SK-MEL-5 (cell line): ENCODE measurements around the gene SURF6. TPM values are rescaled to one million over a fixed set of nuclear protein-coding genes. Genes with fewer than 3 reads are reported as not detected.
"Not testable (repeated sequence)": the region's sequence is repeated elsewhere in the genome, so short reads cannot be mapped to it uniquely, and the experiment has no call there.

Experiments used
- DNase-seq: peaks from one replicate; pipeline ENCODE4 v3.0.0-alpha.2; 2016; ENCODE audit warnings: low read depth, low spot score
- in situ Hi-C: cut with HindIII; loops from 2 replicates; pipeline ENCODE4 v1.10.0; 2016; ENCODE audit warnings: low sequenced_read_pairs, high pct_unique_total_duplicates, low pct_unique_long_range_greater_than_20kb
- total RNA-seq: library from RNA; depleted of rRNA; stranded (reverse); fragments of >200 nt; shearing (Covaris generic); gene quantifications from 2 replicates; pipeline ENCODE4 v1.2.3, GENCODE V29; 2014

Gene SURF6
- total RNA-seq, 1 experiment from 2014 or later, result 32.3 TPM

DNA sequence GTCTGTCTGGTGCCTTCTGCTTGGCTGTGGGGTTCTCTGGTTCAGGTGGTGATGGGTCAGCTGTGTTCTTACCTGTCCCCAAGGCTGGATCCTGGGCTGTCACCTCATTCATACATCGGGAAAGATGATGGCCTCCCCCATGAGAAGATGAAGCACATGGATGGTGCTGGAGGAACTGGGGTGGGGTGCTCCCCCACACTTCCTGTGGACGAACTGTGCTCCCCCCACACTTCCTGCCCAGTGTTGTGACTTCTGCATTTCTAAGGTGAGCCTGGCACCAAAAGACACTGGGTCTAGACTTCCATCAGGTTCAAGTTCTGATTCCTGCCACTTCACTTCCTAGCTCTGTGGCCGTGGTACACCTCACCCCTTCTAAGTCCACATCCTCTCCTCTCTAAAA is 4.3 kb upstream of the SURF6 start:
- in situ Hi-C loops, result no loop called here
- no peak for DNase-seq

DNA sequence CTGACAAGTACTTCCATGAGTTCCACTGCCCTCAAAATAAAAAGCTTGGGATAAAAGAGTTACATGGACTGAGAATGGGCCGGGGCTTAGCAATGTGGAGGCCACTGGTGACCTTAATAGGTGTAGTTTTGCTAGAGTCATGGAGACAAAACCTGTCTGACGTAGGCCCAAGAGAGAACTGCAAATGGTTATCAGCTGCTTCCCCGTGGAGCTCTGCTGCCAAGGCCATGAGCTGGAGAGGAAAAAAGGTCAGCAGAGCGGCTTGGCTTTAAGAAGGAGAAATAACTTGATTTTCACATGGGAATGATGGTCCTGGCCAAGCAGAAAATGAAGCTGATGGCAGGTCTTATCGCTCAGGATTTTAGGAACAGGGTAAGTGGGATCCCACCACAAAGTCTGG is 3.7 kb upstream of the SURF6 start:
- in situ Hi-C loops, result no loop called here
- DNase-seq, result no peak

DNA sequence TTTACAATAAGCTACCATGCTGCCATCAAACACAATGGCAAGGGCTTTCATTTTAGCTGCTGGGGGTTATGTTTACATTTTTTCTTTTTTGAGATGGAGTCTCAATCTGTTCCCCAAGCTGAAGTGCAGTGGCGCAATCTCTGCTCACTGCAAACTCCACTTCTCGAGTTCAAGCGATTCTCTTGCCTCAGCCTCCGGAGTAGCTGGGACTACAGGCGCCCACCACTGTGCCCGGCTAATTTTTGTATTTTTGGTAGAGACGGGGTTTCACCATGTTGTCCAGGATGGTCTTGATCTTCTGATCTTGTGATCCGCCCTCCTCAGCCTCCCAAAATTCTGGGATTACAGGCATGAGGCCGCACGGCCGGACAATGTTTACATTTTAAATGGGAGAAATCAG is 1.1 kb downstream of the SURF6 start:
- in situ Hi-C loops, DNase-seq: not testable (repeated sequence)

DNA sequence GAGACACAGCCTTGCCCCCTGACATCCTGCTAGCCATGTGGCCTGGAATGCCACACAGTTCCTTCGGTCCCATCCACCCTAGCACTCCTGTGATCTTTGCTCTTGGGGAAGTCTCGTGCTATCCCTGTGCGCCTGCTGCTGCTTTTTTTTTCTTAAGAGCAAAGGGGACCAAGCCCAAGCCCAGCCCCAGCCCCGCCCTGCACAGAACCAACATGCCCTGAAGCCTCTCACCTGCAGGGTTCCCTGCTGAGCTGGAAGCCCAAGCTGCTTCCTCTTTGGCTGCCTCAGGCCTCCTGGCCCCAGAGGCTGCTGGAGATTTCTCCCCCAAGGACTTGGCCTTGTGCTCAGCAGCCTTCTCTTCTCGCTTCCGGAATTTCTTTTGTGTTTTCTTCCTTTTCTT is 1.8 kb downstream of the SURF6 start:
- in situ Hi-C loops, result no loop called here

DNA sequence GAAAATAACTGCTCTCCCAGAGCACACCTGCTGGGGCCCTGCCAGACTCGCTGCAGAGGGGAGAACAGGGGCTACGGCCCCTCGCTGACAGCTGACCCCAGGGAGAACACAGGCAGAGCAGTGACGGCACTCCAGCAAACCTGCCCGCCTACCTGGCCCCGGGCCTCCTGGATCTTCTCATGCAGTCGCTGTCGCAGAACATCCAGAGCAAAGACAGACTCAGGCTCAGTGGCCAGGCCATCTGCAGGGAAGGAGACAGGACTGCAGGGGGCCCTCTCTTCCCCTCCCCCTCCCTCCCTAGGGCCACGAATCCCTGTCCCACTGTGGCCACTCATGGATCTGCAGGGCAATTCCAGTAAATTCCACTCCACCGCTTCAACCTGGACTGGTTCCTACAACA is 2.4 kb downstream of the SURF6 start:
- in situ Hi-C loops, result no loop called here
- DNase-seq, result no peak

More for the DNA sequence above, 1.8 kb downstream of the SURF6 start:
- DNase-seq, result no peak

DNA sequence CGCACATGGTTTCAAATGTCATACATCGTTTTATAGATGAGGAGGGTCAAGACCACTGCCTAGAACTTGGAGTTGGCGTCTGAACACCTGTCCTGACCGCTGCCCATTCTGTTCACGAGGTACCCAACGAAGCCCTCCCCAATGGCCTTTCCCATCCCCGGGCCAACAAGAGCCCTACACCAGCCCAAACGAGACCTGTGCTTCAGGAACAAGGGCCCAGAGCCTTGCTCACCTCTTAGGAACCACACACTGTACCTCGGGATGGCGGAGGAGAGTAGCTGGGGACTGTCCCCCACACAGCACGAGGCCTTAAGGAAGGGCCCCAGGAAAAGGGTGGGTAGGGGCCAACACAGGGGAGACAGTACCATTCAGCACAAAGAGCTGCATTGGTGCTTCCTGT is 3.0 kb downstream of the SURF6 start:
- in situ Hi-C loops, result no loop called here
- DNase-seq, result no peak

DNA sequence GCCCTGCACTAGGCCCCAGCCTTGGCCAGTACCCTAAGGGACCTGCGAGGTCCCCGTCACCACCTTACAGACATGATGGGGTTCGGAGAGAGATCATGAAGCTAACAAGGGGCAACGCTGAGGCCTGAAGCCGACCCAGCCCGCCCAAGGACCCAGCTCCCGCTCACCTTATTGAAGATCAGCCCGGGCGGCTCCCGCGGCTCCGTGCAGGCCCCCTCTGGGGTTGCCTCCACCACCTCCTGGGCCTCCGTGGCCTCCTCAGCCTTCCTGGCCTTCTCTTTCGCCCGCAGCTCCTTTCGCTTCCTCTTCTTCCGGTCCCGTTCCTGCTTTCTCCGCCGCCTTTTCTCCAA is 3.6 kb downstream of the SURF6 start:
- DNase-seq, result no peak
- in situ Hi-C loops, result no loop called here

DNA sequence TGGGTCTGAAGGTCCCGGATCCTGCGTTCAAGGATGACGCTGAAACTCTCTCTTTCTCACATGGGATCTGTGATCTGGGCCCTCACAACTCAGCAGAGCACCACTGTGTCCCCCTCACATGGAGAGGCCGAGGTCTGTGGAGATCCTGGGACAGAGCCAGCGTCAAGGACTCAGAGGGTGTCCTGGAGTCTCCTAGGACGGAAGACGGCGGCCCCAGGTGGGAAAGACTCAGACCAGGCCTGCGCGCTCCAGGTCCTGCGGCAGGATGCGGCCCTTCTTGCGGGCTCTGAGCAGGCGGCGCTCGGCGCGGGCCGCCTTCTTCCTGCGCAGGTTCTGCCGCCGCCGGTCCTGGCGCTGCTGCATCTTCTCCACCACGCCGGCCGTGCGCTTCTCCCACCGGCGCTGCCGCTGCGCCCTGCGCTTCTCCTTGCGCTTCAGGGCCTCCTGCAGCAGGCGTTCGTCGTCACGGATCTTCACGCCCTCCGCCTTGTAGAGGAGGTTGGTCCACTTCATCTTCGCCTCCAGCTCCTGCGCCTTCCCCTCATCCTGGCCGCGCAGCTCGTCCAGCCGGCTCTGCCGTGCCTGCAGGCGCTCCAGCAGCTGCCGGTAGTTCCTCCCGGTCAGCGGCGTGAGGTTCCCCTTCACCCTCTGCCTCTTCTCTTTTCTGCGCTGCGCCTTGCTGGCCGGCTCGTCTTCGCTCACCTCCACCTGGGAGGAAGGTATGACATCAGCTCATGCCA is 4.2 kb downstream of the SURF6 start:
- in situ Hi-C loops, result no loop called here
- no peak for DNase-seq

DNA sequence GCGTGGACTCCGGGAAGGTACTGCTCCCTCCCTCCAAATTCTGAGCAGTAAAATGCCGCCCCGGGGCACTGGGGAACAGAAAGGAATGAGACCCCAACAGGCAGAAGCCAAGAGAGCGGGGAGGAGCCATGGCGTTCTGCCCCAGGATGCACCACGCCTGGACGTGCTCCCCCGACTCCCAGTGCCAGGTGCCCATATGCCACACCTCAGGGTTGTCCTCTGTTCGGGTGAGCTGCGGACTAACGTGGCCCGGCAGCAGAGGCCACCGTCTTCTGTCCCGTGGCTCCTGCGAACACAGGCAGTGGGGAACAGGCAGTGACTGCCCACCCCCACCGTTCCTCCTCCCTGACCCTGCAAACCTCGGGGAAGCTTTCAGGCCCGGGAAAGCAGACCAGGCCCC is 4.8 kb downstream of the SURF6 start:
- in situ Hi-C loops, result no loop called here
- no peak for DNase-seq

DNA sequence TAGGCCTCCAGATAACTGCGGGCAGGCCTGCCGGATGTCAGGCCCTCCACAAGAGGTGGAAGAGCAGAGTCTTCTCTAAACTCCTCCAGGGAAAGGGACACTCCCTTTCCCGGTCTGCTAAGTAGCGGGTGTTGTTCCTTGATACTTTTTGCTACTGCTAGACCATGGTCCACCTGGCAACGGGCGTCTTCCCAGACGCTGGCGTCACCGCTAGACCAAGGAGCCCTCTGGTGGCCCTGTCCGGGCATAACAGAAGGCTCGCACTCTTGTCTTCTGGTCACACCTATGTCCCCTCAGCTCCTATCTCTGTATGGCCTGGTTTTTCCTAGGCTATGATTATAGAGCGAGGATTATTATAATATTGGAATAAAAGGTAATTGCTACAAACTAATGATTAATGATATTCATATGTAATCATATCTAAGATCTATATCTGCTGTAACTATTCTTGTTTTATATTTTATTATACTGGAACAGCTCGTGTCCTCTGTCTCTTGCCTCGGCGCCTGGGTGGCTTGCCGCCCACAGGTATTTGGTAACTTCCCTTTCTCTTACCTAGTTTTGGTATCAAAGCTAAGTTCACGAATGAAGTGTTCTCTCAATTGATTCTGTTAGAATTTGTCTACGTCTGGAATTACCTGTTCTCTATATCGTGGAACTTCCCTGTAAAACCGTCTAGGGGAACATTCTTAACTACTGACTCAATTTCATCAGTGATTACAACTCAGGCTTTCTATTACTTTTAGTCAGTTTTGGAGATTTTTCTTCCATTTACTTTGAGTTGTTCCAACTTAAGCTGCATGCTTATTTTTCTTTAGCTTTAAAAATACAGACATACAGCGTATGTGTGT is 6.5 kb downstream of the SURF6 start:
- DNase-seq, result peak; percentile 38
- in situ Hi-C loops, result not testable (repeated sequence)

DNA sequence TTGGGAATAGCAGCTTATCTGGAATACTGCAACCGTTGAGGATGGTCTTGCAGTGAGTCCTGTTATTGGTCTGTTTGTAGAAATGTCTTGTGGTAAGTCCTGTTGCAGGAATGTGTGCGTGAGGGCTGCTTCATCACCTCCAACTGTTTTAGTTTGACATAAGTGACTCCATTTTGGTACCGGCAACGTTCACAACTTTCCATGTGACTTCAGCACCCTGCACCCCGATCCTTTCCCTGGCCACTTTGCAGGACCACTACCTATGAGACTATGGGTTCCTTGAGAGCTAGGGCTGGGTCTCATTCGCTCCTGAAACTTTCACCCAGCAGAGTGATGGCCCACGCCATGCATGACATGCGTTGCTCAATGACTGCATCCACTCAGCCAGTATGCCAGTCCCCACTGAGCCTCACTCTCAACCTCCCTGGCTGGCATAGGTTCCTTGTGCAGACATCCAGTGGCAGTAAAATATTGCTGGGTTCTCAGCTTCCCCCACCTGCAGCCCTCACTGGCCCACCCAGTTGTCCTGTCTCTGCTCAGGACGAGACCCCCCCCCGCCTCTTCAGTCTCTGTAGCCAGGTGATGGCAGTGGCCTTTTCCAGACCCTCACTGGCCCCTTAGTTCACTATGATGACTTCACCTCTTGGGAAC is 8.0 kb downstream of the SURF6 start:
- no peak for DNase-seq
- in situ Hi-C loops, result no loop called here

DNA sequence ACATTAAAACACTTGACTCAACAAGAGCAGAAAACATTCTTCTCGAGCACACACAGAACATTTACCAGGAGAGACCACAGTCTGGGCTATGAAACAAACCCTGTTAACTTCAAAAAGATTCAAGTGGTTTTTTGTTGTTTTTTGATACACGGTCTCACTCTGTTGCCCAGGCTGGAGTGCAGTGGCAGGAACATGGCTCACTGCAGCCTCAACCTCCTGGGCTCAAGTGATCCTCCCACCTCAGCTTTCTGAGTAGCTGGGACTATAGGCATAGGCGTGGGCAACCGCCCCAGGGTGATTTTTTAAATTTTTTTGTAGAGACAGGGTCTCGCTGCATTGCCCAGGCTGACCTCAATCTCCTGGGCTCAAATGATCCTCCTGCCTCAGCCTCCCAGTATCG is 9.0 kb downstream of the SURF6 start:
- in situ Hi-C loops, result not testable (repeated sequence)

DNA sequence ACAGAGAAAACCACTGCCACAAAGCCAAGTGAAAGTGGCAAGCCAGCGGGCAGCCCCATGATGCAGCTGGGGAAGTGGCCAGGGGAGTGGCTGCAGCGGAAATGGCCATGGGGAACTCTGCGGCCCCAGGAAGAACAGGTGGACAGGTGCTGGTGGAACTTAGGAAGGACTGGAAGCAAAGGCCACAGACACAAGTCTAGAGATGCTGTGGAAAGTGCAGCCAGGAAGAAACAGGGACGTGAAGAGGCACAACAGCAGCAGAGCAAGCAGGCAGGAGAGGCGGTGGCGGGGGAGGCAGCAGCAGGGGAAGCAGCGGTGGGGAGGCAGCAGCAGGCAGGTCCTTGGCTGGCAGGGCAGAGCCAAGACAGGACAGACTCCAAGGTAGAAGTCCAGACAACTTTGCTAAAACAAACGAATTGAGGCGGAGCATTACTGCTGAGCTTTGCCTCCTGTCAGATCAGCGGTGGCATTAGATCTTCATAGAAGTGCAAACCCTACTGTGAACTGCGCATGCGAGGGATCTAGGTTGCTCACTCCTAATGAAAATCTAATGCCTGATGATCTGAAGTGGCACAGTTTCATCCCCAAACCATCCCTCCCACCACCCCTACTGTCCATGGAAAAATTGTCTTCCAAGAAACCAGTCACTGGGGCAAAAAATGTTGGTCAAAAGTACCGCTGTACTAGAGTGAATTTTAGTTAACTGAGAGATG is 11.8 kb downstream of the SURF6 start:
- DNase-seq, result no peak
- in situ Hi-C loops, result no loop called here

More for the DNA sequence above, 9.0 kb downstream of the SURF6 start:
- DNase-seq, result not testable (repeated sequence)

DNA sequence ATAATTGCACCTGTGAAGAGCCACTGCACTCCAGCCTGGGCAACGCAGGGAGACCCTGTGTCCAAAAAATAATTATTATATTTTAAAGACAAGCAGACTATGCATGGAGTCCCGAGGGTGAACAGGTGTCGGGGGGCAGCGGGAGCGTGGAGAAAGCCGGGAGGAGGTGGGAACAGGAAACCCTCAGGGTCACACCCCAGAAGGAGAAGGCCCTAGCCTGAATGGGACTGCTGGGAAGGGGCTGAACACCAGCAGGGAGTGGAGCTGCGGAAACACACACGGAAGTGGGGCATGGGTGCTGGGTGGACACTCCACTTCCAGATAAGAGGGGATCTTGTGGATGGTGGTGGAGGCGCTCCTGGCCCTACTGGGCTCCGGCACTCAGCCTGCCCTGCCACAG is 12.8 kb downstream of the SURF6 start:
- DNase-seq, result no peak
- in situ Hi-C loops, result no loop called here

DNA sequence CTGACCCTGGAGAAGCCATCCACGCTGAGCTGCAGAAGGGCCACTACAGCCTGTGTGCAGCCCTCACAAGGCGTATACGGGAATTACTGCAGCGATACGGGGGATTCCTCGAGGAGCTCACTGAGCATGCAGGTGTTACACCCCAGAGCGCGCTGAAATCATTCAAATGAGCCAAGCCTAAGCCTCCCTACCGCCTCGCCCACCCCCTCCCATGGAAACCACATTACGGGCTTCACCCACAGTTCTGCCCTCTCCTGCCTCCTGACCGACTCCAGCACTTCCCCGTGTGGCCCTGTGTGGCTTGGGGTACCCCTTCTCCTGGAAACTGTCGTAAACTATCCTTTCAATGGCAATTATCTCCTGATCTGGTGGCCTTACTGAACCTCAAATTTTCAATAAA is 13.3 kb downstream of the SURF6 start:
- in situ Hi-C loops, result no loop called here
- DNase-seq, result no peak

DNA sequence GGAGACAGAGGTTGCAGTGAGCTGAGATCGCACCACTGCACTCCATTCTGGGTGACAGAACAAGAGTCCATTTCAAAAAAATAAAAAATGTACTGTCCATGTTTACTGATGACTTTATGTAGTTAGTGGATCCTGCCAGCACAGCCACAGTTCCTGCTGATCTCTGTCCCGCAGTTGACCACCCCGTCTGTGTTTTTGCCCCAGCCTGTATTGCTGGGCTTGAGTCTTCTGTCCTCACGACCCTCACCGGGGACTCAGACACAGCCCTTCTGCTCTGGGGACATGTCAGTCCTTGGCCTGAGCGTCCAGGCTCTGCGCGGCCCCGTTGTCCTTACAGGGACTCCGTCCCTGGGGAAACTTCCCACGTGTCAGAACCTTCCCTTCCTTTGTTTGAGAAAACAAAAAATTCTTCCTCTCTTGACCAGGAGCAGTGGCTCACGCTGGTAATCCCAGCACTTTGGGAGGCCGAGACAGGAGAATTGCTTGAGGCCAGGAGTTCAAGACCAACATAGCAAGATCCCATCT is 14.5 kb downstream of the SURF6 start:
- in situ Hi-C loops, result no loop called here
- DNase-seq, result no peak

DNA sequence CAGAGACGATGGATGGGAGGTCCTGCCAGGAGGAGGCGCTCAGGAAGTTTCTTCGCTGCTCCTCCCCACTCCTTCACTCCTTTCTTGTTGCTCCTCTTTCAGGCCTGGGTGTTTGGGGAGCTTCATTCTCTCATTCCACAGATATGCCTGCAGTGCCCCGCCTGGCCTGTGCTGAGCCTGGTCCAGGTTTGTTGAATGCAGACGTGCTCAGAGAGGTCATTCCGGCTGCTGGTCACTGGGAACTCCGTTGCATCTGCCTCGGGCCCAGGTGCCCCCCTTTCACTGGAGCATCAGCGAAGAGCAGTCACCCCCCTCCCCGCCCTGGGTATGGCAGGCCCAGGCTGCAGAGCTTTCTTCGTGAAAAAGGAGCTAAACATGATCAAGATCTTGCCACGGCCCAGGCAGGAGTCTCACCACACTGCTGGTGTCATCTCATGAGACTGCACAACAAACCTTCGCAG is 15.5 kb downstream of the SURF6 start:
- peak; percentile 22 for DNase-seq

DNA sequence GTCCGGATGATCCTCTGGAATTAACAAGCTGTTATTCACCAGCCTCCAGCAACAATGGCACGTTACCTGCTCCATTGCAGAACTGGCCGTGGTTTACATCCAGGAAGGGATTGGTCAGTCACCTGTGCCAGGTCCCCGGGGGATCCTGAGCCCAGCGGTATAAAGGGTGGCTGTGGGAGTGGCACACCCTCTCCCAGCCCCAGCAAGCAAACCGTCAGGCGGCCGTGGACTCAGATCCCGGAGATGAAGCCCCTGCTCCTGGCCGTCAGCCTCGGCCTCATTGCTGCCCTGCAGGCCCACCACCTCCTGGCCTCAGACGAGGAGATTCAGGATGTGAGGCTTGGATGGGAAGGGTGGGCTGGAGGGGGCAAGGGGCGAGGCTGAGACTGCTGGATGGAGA is 18.4 kb downstream of the SURF6 start:
- DNase-seq, in situ Hi-C loops: not testable (repeated sequence)

More for the DNA sequence above, 15.5 kb downstream of the SURF6 start:
- in situ Hi-C loops, result no loop called here
